Thoracic aorta (tissue), 2 donors: Measurements from ENCODE around the gene UBXN10. TPM values are rescaled to one million over a fixed set of nuclear protein-coding genes. Genes with fewer than 3 reads are reported as not detected.
"Not testable (repeated sequence)": the region's sequence is repeated elsewhere in the genome, so short reads cannot be mapped to it uniquely, and the experiment has no call there.

Source experiments
- ATAC-seq: fragments of 150-250 bp; one replicate; pipeline ENCODE4 v1.8.0; 2017; ENCODE audit warnings: low read depth; ENCODE audit not compliant: insufficient number of reproducible peaks, low FRiP score
- DNase-seq: peaks from one replicate; pipeline ENCODE4 v3.0.0-alpha.2; 2020; ENCODE audit warnings: low spot score
- H3K27ac ChIP-seq, 2 donors: fragments of 200-600 bp; sonication (generic); 1 replicate in 1 of 2; 2 replicates in 1 of 2; pipeline ENCODE4 v1.5.1; 2016; ENCODE audit warnings: mild to moderate bottlenecking in 2 of 2, moderate library complexity in 2 of 2
- H3K27me3 ChIP-seq: fragments of 200-600 bp; sonication (generic); replicated peaks from 2 replicates; pipeline ENCODE4 v1.6.0; 2016; ENCODE audit warnings: mild to moderate bottlenecking; ENCODE audit not compliant: insufficient read depth
- H3K36me3 ChIP-seq: fragments of 200-600 bp; sonication (generic); one replicate; pipeline ENCODE4 v1.5.1; 2016
- H3K4me1 ChIP-seq, 2 donors: fragments of 200-600 bp; sonication (generic); 1 replicate in 1 of 2; 2 replicates in 1 of 2; pipeline versions ENCODE4 v1.5.1 to v1.6.0; 2016; ENCODE audit warnings: low read depth in 2 of 2, mild to moderate bottlenecking in 1 of 2; ENCODE audit not compliant: control insufficient read depth in 1 of 2
- H3K4me3 ChIP-seq: fragments of 200-600 bp; sonication (generic); 2 replicates; pipeline ENCODE4 v1.5.1; 2016; ENCODE audit warnings: mild to moderate bottlenecking
- H3K9me3 ChIP-seq: fragments of 200-600 bp; sonication (generic); 2 replicates; pipeline ENCODE4 v1.5.1; 2016
- total RNA-seq, 2 donors: library from RNA; depleted of rRNA; stranded (reverse); fragments of >200 nt; gene quantifications; one replicate each; pipeline versions ENCODE4 v1.1.0 to v1.2.3, GENCODE V29; 2016
- TF ChIP-seq, protein P1 (sequence below): fragments of 200-600 bp; sonication (generic); IDR thresholded peaks from one replicate; pipeline ENCODE4 v1.5.1; 2019; ENCODE audit warnings: antibody characterized with exemption

UBXN10 gene
- total RNA-seq, 2 donors from 2014 or later = 0.28 to 0.68 TPM

DNA sequence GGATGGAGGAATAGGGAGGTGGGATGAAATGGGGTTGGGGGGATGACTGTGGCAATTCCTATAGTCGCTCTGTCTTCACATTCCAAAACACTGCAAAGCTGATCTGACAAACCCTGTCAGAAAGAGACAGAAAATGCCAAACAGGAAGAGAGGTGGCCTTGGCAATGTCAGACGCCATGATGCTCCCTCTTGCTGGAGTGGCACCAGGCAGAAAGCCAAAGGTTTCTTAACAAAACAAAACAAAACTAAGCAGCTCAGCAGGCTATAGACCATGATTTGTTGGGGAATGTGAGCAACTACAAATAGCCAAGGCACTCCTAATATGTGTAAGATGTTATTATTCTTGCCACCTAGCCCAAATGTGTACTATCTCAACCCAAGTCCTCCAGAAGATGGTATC, 43.3 kb downstream of the UBXN10 start:
- no peak overlapping the region for H3K4me3 ChIP-seq
- no peaks in the 10 kb centered on the region for H3K4me1 ChIP-seq
- no peak overlapping the region for H3K27ac ChIP-seq
- TF ChIP-seq, protein P1, sequence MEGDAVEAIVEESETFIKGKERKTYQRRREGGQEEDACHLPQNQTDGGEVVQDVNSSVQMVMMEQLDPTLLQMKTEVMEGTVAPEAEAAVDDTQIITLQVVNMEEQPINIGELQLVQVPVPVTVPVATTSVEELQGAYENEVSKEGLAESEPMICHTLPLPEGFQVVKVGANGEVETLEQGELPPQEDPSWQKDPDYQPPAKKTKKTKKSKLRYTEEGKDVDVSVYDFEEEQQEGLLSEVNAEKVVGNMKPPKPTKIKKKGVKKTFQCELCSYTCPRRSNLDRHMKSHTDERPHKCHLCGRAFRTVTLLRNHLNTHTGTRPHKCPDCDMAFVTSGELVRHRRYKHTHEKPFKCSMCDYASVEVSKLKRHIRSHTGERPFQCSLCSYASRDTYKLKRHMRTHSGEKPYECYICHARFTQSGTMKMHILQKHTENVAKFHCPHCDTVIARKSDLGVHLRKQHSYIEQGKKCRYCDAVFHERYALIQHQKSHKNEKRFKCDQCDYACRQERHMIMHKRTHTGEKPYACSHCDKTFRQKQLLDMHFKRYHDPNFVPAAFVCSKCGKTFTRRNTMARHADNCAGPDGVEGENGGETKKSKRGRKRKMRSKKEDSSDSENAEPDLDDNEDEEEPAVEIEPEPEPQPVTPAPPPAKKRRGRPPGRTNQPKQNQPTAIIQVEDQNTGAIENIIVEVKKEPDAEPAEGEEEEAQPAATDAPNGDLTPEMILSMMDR = no peak
- no peaks in the 10 kb centered on the region for H3K27me3 ChIP-seq
- no peak for ATAC-seq
- H3K9me3 ChIP-seq = no peaks in the 10 kb centered on the region
- no peaks in the 10 kb centered on the region for H3K36me3 ChIP-seq
- DNase-seq = no peak

DNA sequence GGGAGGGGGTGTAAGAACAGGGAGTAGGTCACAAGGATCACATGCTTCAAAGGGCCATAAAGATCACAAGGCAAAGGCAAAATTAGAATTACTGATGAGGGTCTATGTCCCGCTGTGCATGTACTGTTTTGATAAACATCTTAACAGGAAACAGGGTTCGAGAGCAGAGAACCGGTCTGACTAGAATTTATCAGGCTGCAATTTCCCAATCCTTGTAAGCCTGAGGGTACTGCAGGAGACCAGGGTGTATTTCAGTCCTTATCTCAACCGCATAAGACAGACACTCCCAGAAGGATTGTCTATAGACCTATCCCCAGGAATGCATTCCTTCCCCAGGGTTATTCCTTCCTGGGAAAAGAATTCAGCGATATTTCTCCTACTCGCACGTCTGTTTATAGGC, 46.7 kb downstream of the UBXN10 start:
- not testable (repeated sequence) for H3K27me3 ChIP-seq, H3K4me1 ChIP-seq, DNase-seq, ATAC-seq, H3K4me3 ChIP-seq, H3K27ac ChIP-seq, H3K36me3 ChIP-seq, H3K9me3 ChIP-seq

DNA sequence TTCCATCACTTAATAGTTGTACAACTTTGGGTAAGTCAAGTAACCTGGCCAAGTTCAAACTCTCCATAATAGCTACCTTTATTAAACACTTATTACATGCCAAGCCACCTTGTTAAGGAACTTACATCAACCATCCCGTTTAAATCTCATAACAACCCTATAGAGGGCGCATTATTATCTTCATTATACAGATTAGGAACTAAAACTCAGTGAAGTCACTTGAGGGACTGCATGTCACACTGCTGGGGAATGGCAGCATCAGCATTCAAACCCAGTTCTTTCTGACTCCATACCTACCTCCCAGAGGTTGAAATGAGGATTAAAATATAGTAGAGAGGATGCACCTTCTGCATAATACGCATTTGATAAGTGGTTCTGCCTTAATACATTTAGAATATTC, 47.5 kb downstream of the UBXN10 start:
- no peak overlapping the region for H3K27ac ChIP-seq
- TF ChIP-seq, protein P1 = no peak
- ATAC-seq = no peak
- no peak overlapping the region for H3K4me3 ChIP-seq
- no peak for DNase-seq
- H3K36me3 ChIP-seq = no peaks in the 10 kb centered on the region
- H3K27me3 ChIP-seq = no peaks in the 10 kb centered on the region
- no peaks in the 10 kb centered on the region for H3K4me1 ChIP-seq
- no peaks in the 10 kb centered on the region for H3K9me3 ChIP-seq

DNA sequence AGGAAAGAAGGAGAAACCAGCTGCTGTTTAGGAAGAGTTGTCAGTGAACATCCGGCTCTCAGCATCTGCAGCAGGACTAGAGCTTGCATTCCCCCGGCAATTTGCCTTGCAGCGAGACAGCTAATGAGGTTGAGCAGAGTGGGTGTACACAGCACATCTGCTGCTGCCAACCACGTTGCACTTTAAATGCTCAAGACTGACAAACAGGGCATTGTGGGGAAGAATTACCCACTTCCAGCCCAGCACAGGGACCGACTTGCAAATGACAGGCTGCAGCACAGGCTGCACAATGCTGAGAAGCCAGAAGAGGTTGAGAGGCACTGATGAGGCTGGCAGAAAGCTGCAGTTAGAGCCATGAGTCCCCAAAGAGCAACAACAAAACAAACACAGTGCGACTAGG, 48.0 kb downstream of the UBXN10 start:
- no peaks in the 10 kb centered on the region for H3K27me3 ChIP-seq
- no peak for ATAC-seq
- H3K36me3 ChIP-seq = no peaks in the 10 kb centered on the region
- no peaks in the 10 kb centered on the region for H3K4me1 ChIP-seq
- H3K4me3 ChIP-seq = no peak overlapping the region
- DNase-seq = no peak
- no peaks in the 10 kb centered on the region for H3K9me3 ChIP-seq
- no peak overlapping the region for H3K27ac ChIP-seq
- TF ChIP-seq, protein P1 = no peak

DNA sequence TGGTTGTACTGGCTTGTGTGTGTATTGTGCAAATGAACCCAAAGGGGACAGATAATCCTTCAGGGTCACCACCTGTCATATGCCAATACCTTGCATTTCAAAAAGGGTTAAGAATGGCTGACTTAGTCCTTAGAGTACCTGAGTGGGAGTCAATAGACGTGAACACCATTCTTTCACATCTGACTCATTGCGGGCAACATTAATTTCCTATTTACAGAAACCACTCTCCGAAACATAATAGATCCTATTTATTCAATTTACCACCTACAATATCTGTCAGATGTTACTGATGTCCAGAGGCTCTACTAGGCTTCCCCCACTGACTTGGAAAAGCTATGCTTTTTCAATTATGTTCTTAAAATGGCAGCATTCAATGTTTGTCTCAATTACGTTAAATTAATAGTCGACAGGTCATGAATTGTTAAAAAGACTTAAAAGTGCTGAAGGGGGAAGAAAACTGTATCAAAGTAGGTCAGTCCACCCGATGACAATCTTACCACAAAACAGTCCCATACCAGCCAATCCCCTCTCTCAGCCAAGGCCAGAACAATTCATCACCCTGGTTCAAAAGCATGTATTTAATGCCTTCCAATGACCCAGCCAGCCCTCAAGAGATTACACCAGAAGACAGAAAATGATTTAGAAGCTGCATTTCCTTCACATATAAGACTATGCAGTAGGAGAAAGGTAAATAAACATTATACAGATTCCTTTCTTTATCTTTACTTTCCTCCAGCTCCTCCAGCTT, 49.1 kb downstream of the UBXN10 start:
- no peak overlapping the region for H3K4me3 ChIP-seq
- H3K9me3 ChIP-seq = no peaks in the 10 kb centered on the region
- TF ChIP-seq, protein P1 = no peak
- ATAC-seq = no peak
- H3K4me1 ChIP-seq = no peaks in the 10 kb centered on the region
- H3K27me3 ChIP-seq = no peaks in the 10 kb centered on the region
- H3K27ac ChIP-seq = no peak overlapping the region
- no peak for DNase-seq
- H3K36me3 ChIP-seq = no peaks in the 10 kb centered on the region

DNA sequence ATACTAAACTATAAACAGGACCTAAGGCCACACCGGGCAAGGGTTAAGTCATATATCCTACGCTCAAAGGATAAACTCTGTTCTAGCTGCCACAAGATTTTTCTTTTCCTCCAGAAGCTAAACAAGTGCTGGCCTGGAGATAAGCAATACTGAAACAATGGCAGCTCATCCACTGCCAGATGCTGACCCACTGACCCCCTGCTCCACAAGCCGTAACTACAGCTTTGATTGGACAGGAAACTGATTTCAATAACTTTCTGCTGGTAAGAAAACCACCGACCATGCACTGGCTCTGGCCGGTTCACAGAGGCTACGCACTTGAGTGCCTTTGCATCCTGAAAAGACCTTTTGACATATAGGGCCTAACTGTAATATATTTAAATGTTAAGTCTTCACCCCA, 51.8 kb downstream of the UBXN10 start:
- Histone ChIP-seq H3K9me3 (no peaks in the 10 kb centered on the region), H3K36me3 (no peaks in the 10 kb centered on the region), H3K4me1 (no peaks in the 10 kb centered on the region), H3K27ac (no peak overlapping the region), H3K4me3 (no peak overlapping the region), H3K27me3 (no peaks in the 10 kb centered on the region)
- DNase-seq (no peak), ATAC-seq (no peak)
- TF ChIP-seq, protein P1 = no peak
